Erythroblast (primary cell): Measurements from ENCODE around the gene ZSCAN20.

Source experiments
- GATA1 ChIP-seq: IDR thresholded peaks from 2 replicates; pipeline ENCODE4 v1.6.1; 2011; ENCODE audit warnings: low read depth, mild to moderate bottlenecking, control low read depth, low read length, moderate library complexity
- POLR2A ChIP-seq: IDR thresholded peaks from 2 replicates; pipeline ENCODE4 v1.6.1; 2011; ENCODE audit warnings: mild to moderate bottlenecking, low read length

GRCh38 chr1:33454646-33455282, 17.7 kb upstream of the ZSCAN20 start:
- TF ChIP-seq POLR2A (no peak), GATA1 (no peak)
